OCI-LY3 (cell line): ENCODE data around the gene SOWAHA.

ENCODE experiments used
- H2AFZ ChIP-seq: fragments of 200-600, 300-600 bp; shearing (Covaris generic); 2 replicates; pipeline ENCODE4 v1.6.0; 2014; ENCODE audit warnings: antibody characterized with exemption, low read depth, low read length
- H3K27ac ChIP-seq: fragments of 200-600, 300-600 bp; sonication (generic); 2 replicates; pipeline ENCODE4 v1.5.1; 2014; ENCODE audit warnings: mild to moderate bottlenecking, low read length, moderate library complexity, mixed read lengths
- H3K27me3 ChIP-seq: fragments of 200-600, 300-600 bp; sonication (generic); 2 replicates; pipeline ENCODE4 v1.6.1; 2014; ENCODE audit warnings: low read depth, low read length, mixed read lengths
- H3K36me3 ChIP-seq: fragments of 200-600, 300-600 bp; sonication (generic); replicated peaks from 2 replicates; pipeline ENCODE3; 2014; ENCODE audit warnings: low read depth, low read length, mixed read lengths
- H3K4me1 ChIP-seq: fragments of 300-600, 200-600 bp; sonication (generic); 2 replicates; pipeline ENCODE4 v1.6.1; 2014; ENCODE audit warnings: low read length, mixed read lengths
- H3K4me2 ChIP-seq: fragments of 200-600, 300-600 bp; sonication (generic); 2 replicates; pipeline ENCODE4 v1.6.1; 2014; ENCODE audit warnings: low read length, mixed read lengths
- H3K4me3 ChIP-seq: fragments of 300-600, 200-600 bp; sonication (generic); 2 replicates; pipeline ENCODE4 v1.5.1; 2014; ENCODE audit warnings: antibody characterized with exemption, mild to moderate bottlenecking, low read length, moderate library complexity
- H3K79me2 ChIP-seq: fragments of 300-600, 200-600 bp; shearing (Covaris generic); 2 replicates; pipeline ENCODE4 v1.6.1; 2014; ENCODE audit warnings: mild to moderate bottlenecking, low read length, mixed read lengths
- H3K9ac ChIP-seq: fragments of 300-600, 200-600 bp; shearing (Covaris generic); 2 replicates; pipeline ENCODE4 v1.6.0; 2014; ENCODE audit warnings: mild to moderate bottlenecking, low read length, moderate library complexity
- H3K9me3 ChIP-seq: fragments of 200-600, 300-600 bp; shearing (Covaris generic); 2 replicates; pipeline ENCODE4 v1.6.1; 2014; ENCODE audit warnings: low read length, mixed read lengths; ENCODE audit not compliant: insufficient read depth
- H4K20me1 ChIP-seq: fragments of 200-600, 300-600 bp; sonication (generic); 2 replicates; pipeline ENCODE4 v1.6.1; 2016; ENCODE audit warnings: low read length, mixed read lengths; ENCODE audit not compliant: insufficient read depth
- CTCF ChIP-seq: fragments of 200-600, 300-600 bp; sonication (generic); IDR thresholded peaks from 2 replicates; pipeline ENCODE4 v1.5.1; 2014; ENCODE audit warnings: antibody characterized with exemption, low read length, low read depth
- EZH2phosphoT487 ChIP-seq: fragments of 200-600 bp; shearing (Covaris generic); IDR thresholded peaks from 2 replicates; pipeline ENCODE4 v1.6.1; 2018; ENCODE audit warnings: antibody characterized with exemption, mixed run types, low read depth

The SOWAHA gene

GRCh38 chr5:132778856-132779255, 34.2 kb upstream of the SOWAHA start:
- Histone ChIP-seq H3K27ac (no peak overlapping the region), H3K36me3 (no peaks in the 10 kb centered on the region), H3K4me1 (no peaks in the 10 kb centered on the region; the same call in 1 of the 2 replicates), H3K9me3 (no peaks in the 10 kb centered on the region), H3K27me3 (0 out of 2 replicates have a peak, but pooled peaks cover 5% of the 10 kb centered on the region), H4K20me1 (no peaks in the 10 kb centered on the region), H2AFZ (no peak overlapping the region), H3K79me2 (peaks cover 13% of the 10 kb centered on the region), H3K4me2 (no peak overlapping the region), H3K4me3 (no peak overlapping the region), H3K9ac (no peak overlapping the region)
- TF ChIP-seq EZH2phosphoT487 (no peak), CTCF (no peak)

GRCh38 chr5:132779961-132780360, 33.1 kb upstream of the SOWAHA start:
- peaks cover under 1% of the 10 kb centered on the region for H3K4me1 ChIP-seq
- no peaks in the 10 kb centered on the region for H3K36me3 ChIP-seq
- TF ChIP-seq CTCF (no peak), EZH2phosphoT487 (no peak)
- H3K4me3 ChIP-seq = no peak overlapping the region
- H3K9me3 ChIP-seq = no peaks in the 10 kb centered on the region
- no peaks in the 10 kb centered on the region for H4K20me1 ChIP-seq
- H3K27me3 ChIP-seq = 0 out of 2 replicates have a peak, but pooled peaks cover 5% of the 10 kb centered on the region
- H3K9ac ChIP-seq = no peak overlapping the region
- no peak overlapping the region for H3K4me2 ChIP-seq
- H3K79me2 ChIP-seq = peaks cover 10% of the 10 kb centered on the region
- no peak overlapping the region for H3K27ac ChIP-seq
- H2AFZ ChIP-seq = no peak overlapping the region

GRCh38 chr5:132780577-132780976, 32.5 kb upstream of the SOWAHA start:
- H3K4me3 ChIP-seq = no peak overlapping the region
- no peak overlapping the region for H2AFZ ChIP-seq
- peaks cover 7% of the 10 kb centered on the region for H3K4me1 ChIP-seq
- peaks cover 4% of the 10 kb centered on the region for H3K79me2 ChIP-seq
- TF ChIP-seq EZH2phosphoT487 (no peak), CTCF (no peak)
- H3K27me3 ChIP-seq = 0 out of 2 replicates have a peak, but pooled peaks cover 5% of the 10 kb centered on the region
- no peak overlapping the region for H3K4me2 ChIP-seq
- H3K27ac ChIP-seq = no peak overlapping the region
- no peaks in the 10 kb centered on the region for H3K36me3 ChIP-seq
- no peaks in the 10 kb centered on the region for H4K20me1 ChIP-seq
- no peak overlapping the region for H3K9ac ChIP-seq
- H3K9me3 ChIP-seq = no peaks in the 10 kb centered on the region

- Histone ChIP-seq H3K4me2 (no peak overlapping the region), H3K4me1 (peaks cover 12% of the 10 kb centered on the region), H3K36me3 (no peaks in the 10 kb centered on the region), H4K20me1 (no peaks in the 10 kb centered on the region), H3K79me2 (peaks cover 2% of the 10 kb centered on the region), H3K9me3 (no peaks in the 10 kb centered on the region), H3K9ac (no peak overlapping the region), H3K4me3 (no peak overlapping the region), H3K27me3 (0 out of 2 replicates have a peak, but pooled peaks cover 5% of the 10 kb centered on the region), H2AFZ (no peak overlapping the region), H3K27ac (no peak overlapping the region)
- TF ChIP-seq CTCF (no peak), EZH2phosphoT487 (no peak)
Observed at GRCh38 chr5:132781029-132781428, 32.1 kb upstream of the SOWAHA start.
